Activated CD4-positive, CD25-positive, alpha-beta regulatory T cell treated with anti-CD3 and anti-CD28 coated beads, Interleukin-2, amount 50 U/mL, for 16 hours (primary cell): ENCODE results near the gene RARRES2.
"Not testable (repeated sequence)": the region's sequence is repeated elsewhere in the genome, so short reads cannot be mapped to it uniquely, and the experiment has no call there.

Experiments
- DNase-seq: peaks from one replicate; pipeline ENCODE4 v3.0.0-alpha.2; 2020; ENCODE audit warnings: low read depth, low spot score

The RARRES2 gene

GRCh38 chr7:150317748-150318444 lies 23.5 kb downstream of the RARRES2 start:
- DNase-seq: no peak

- not testable (repeated sequence) for DNase-seq
These were observed 24.4 kb downstream of the RARRES2 start for GRCh38 chr7:150316987-150317386.

GRCh38 chr7:150314639-150315239 lies 26.7 kb downstream of the RARRES2 start:
- DNase-seq: no peak

- no peak for DNase-seq
These were observed 27.6 kb downstream of the RARRES2 start for GRCh38 chr7:150313870-150314269.

- DNase-seq: no peak
These were observed 28.0 kb downstream of the RARRES2 start for GRCh38 chr7:150313367-150313809.

- not testable (repeated sequence) for DNase-seq
These were observed 28.6 kb downstream of the RARRES2 start for GRCh38 chr7:150312649-150313366.

- DNase-seq: no peak
These were observed 29.7 kb downstream of the RARRES2 start for GRCh38 chr7:150311711-150312110.

- no peak for DNase-seq
These were observed 30.3 kb downstream of the RARRES2 start for GRCh38 chr7:150311146-150311545.

GRCh38 chr7:150308575-150308974 lies 32.9 kb downstream of the RARRES2 start:
- DNase-seq: no peak

GRCh38 chr7:150307904-150308303 lies 33.5 kb downstream of the RARRES2 start:
- DNase-seq: no peak

GRCh38 chr7:150307129-150307528 lies 34.3 kb downstream of the RARRES2 start:
- DNase-seq: no peak

GRCh38 chr7:150306377-150306776 lies 35.1 kb downstream of the RARRES2 start:
- not testable (repeated sequence) for DNase-seq

- not testable (repeated sequence) for DNase-seq
These were observed 35.5 kb downstream of the RARRES2 start for GRCh38 chr7:150305903-150306284.

GRCh38 chr7:150305259-150305902 lies 36.0 kb downstream of the RARRES2 start:
- not testable (repeated sequence) for DNase-seq

- DNase-seq: not testable (repeated sequence)
These were observed 36.8 kb downstream of the RARRES2 start for GRCh38 chr7:150304499-150305258.

GRCh38 chr7:150302908-150303310 lies 38.5 kb downstream of the RARRES2 start:
- DNase-seq: not testable (repeated sequence)

GRCh38 chr7:150297978-150298377 lies 43.5 kb downstream of the RARRES2 start:
- DNase-seq: not testable (repeated sequence)

GRCh38 chr7:150296802-150297201 lies 44.6 kb downstream of the RARRES2 start:
- DNase-seq: not testable (repeated sequence)

GRCh38 chr7:150295614-150296013 lies 45.8 kb downstream of the RARRES2 start:
- DNase-seq: not testable (repeated sequence)

GRCh38 chr7:150295027-150295426 lies 46.4 kb downstream of the RARRES2 start:
- DNase-seq: not testable (repeated sequence)

- DNase-seq: not testable (repeated sequence)
These were observed 51.1 kb downstream of the RARRES2 start for GRCh38 chr7:150290317-150290716.
